Liver (tissue), 9 donors: ENCODE data around the gene PGM3. TPM values are rescaled to one million over a fixed set of nuclear protein-coding genes. Genes with fewer than 3 reads are reported as not detected.

Experiments used
- DNase-seq: peaks from one replicate; pipeline ENCODE4 v3.0.0-alpha.2; 2017; ENCODE audit warnings: low spot score
- H3K27ac ChIP-seq, 2 donors: one replicate each; pipeline ENCODE4 v1.7.0; 2013; ENCODE audit warnings: inconsistent platforms in 2 of 2, low read length in 2 of 2, control low read depth in 1 of 2, low read depth in 1 of 2, mild to moderate bottlenecking in 1 of 2
- H3K27me3 ChIP-seq, 4 donors: one replicate each; pipeline versions ENCODE4 v1.6.1 to v1.7.0; 2013; ENCODE audit warnings: low read length in 3 of 4, inconsistent platforms in 1 of 4, mild to moderate bottlenecking in 1 of 4, moderate library complexity in 1 of 4; ENCODE audit not compliant: control insufficient read depth in 4 of 4, insufficient read depth in 4 of 4
- H3K36me3 ChIP-seq, 4 donors: one replicate each; pipeline versions ENCODE4 v1.6.1 to v1.7.0; 2013; ENCODE audit warnings: low read length in 3 of 4, mild to moderate bottlenecking in 3 of 4, low read depth in 1 of 4, moderate library complexity in 1 of 4; ENCODE audit not compliant: control insufficient read depth in 4 of 4, insufficient read depth in 3 of 4
- H3K4me1 ChIP-seq, 4 donors: one replicate each; pipeline versions ENCODE4 v1.6.1 to v1.7.0; 2013; ENCODE audit warnings: low read length in 3 of 4, mild to moderate bottlenecking in 3 of 4, moderate library complexity in 1 of 4; ENCODE audit not compliant: control insufficient read depth in 4 of 4, insufficient read depth in 4 of 4
- H3K4me3 ChIP-seq, 3 donors: one replicate each; pipeline versions ENCODE4 v1.6.1 to v1.7.0; 2013; ENCODE audit warnings: low read length in 3 of 3, control low read depth in 1 of 3, low read depth in 1 of 3, mild to moderate bottlenecking in 1 of 3
- H3K9ac ChIP-seq, 2 donors: one replicate each; pipeline ENCODE4 v1.7.0; 2013; ENCODE audit warnings: low read length in 2 of 2, mild to moderate bottlenecking in 2 of 2, moderate library complexity in 2 of 2, control low read depth in 1 of 2, low read depth in 1 of 2
- H3K9me3 ChIP-seq, 4 donors: one replicate each; pipeline versions ENCODE4 v1.6.1 to v1.7.0; 2013; ENCODE audit warnings: low read length in 3 of 4; ENCODE audit not compliant: control insufficient read depth in 4 of 4
- ATF3 ChIP-seq: IDR thresholded peaks from 2 replicates; pipeline ENCODE4 v1.6.1; 2016; ENCODE audit warnings: antibody characterized with exemption
- CTCF ChIP-seq: fragments of 150-350 bp; IDR thresholded peaks from 2 replicates; pipeline ENCODE4 v1.5.1; 2017; ENCODE audit warnings: improper control_type of control experiment, low read depth, low read length; ENCODE audit not compliant: missing input control
- EGR1 ChIP-seq, 2 donors: IDR thresholded peaks; 2 replicates each; pipeline ENCODE4 v1.6.1; 2016 to 2018; ENCODE audit warnings: antibody characterized with exemption in 2 of 2, low read depth in 2 of 2
- FOXA1 ChIP-seq: IDR thresholded peaks from 2 replicates; pipeline ENCODE4 v1.6.1; 2016; ENCODE audit warnings: antibody characterized with exemption
- FOXA2 ChIP-seq: IDR thresholded peaks from 2 replicates; pipeline ENCODE4 v1.6.1; 2016; ENCODE audit warnings: antibody characterized with exemption
- GABPA ChIP-seq, 2 donors: IDR thresholded peaks in 1 of 2; conservative IDR thresholded peaks in 1 of 2; 2 replicates each; pipeline ENCODE4 v1.6.1; 2016; ENCODE audit warnings: antibody characterized with exemption in 2 of 2, mild to moderate bottlenecking in 1 of 2, moderate library complexity in 1 of 2
- HNF4A ChIP-seq, 2 donors: conservative IDR thresholded peaks; 2 replicates each; pipeline ENCODE4 v1.6.1; 2016; ENCODE audit warnings: antibody characterized with exemption in 2 of 2, mild to moderate bottlenecking in 2 of 2
- HNF4G ChIP-seq: IDR thresholded peaks from 2 replicates; pipeline ENCODE4 v1.6.1; 2016; ENCODE audit warnings: antibody characterized with exemption
- JUND ChIP-seq, 2 donors: IDR thresholded peaks; 2 replicates each; pipeline ENCODE4 v1.6.1; 2016; ENCODE audit warnings: antibody characterized with exemption in 2 of 2
- MAX ChIP-seq: IDR thresholded peaks from 2 replicates; pipeline ENCODE4 v1.6.1; 2016; ENCODE audit warnings: antibody characterized with exemption
- NR2F2 ChIP-seq: IDR thresholded peaks from 2 replicates; pipeline ENCODE4 v1.6.1; 2016; ENCODE audit warnings: antibody characterized with exemption
- RAD21 ChIP-seq, 2 donors: IDR thresholded peaks; 2 replicates each; pipeline ENCODE4 v1.6.1; 2016; ENCODE audit warnings: antibody characterized with exemption in 2 of 2, mild to moderate bottlenecking in 2 of 2
- REST ChIP-seq: IDR thresholded peaks from 2 replicates; pipeline ENCODE4 v1.6.1; 2016; ENCODE audit warnings: antibody characterized with exemption, mild to moderate bottlenecking
- RXRA ChIP-seq, 2 donors: IDR thresholded peaks; 2 replicates each; pipeline ENCODE4 v1.6.1; 2017 to 2018; ENCODE audit warnings: antibody characterized with exemption in 2 of 2, mild to moderate bottlenecking in 1 of 2
- SP1 ChIP-seq: IDR thresholded peaks from 2 replicates; pipeline ENCODE4 v1.6.1; 2018; ENCODE audit warnings: antibody characterized with exemption, mild to moderate bottlenecking
- TAF1 ChIP-seq: conservative IDR thresholded peaks from 2 replicates; pipeline ENCODE4 v1.6.1; 2016; ENCODE audit warnings: antibody characterized with exemption, mild to moderate bottlenecking
- YY1 ChIP-seq: IDR thresholded peaks from 2 replicates; pipeline ENCODE4 v1.6.1; 2016; ENCODE audit warnings: antibody characterized with exemption, mild to moderate bottlenecking
- ZBTB33 ChIP-seq: IDR thresholded peaks from 2 replicates; pipeline ENCODE4 v1.6.1; 2016; ENCODE audit warnings: antibody characterized with exemption
- WGBS: extraction: QIAGEN DNeasy Blood & Tissue Kit; methylation state at CpG from one replicate; pipeline ENCODE4 v1.1.7; 2013; 5-methylcytosine and 5-hydroxymethylcytosine counted together
- polyA plus RNA-seq, 2 donors: library from polyadenylated mRNA; stranded (reverse) in 1 of 2; unstranded in 1 of 2; fragments of 200-250 nt in 1 of 2; fragments of >200 nt in 1 of 2; fragmentation: Nextera tagmentation in 1 of 2; extraction: Ambion mirVana in 1 of 2; gene quantifications; one replicate each; pipeline versions ENCODE4 v1.2.1 to v1.2.3, GENCODE V29; 2013 to 2015
- total RNA-seq, 2 donors: library from RNA; depleted of rRNA; stranded (reverse); fragments of >200 nt; gene quantifications; one replicate each; pipeline ENCODE4 v1.2.3, GENCODE V29; 2014
- donor health status: healthy.
- donor health status: healthy.
- donor health status: healthy.
- donor health status: healthy.
- donor health status: healthy.

PGM3 gene
- total and polyA plus RNA-seq, 4 donors, result 14.7 to 61.1 (median 26.0) TPM

- Histone ChIP-seq H3K27me3 (no peaks in the 10 kb centered on the region), H3K36me3 (peaks cover 3 to 16% (median 10%) of the 10 kb centered on the region in 4 donors), H3K4me1 (peaks cover 0 to 2% (median 0%) of the 10 kb centered on the region in 4 donors), H3K4me3 (no peak overlapping the region), H3K27ac (no peak overlapping the region), H3K9ac (no peak overlapping the region), H3K9me3 (no peaks in the 10 kb centered on the region)
- no peak for DNase-seq
- 67% methylated on average over 2 of the region's 2 CpGs for WGBS
- TF ChIP-seq FOXA2 (no peak), TAF1 (no peak), SP1 (no peak), RXRA (IDR thresholded peaks at IDR 0.05) (no peak), HNF4A (conservative IDR thresholded peaks at IDR 0.05) (no peak), HNF4G (no peak), JUND (IDR thresholded peaks at IDR 0.05) (no peak), GABPA (IDR thresholded peaks at IDR 0.05 in 1 of 2, conservative IDR thresholded peaks at IDR 0.05 in 1 of 2) (no peak), RAD21 (IDR thresholded peaks at IDR 0.05) (no peak)
Observed at GRCh38 chr6:83199863-83200225, 6.8 kb upstream of the PGM3 start.

GRCh38 chr6:83199173-83199862, 6.3 kb upstream of the PGM3 start:
- H3K4me1 ChIP-seq, result peaks cover under 1 to 3% (median 2%) of the 10 kb centered on the region in 4 donors
- no peak overlapping the region for H3K4me3 ChIP-seq
- no peak overlapping the region for H3K9ac ChIP-seq
- no peaks in the 10 kb centered on the region for H3K27me3 ChIP-seq
- no peaks in the 10 kb centered on the region for H3K9me3 ChIP-seq
- no peak for DNase-seq
- TF ChIP-seq MAX (no peak), GABPA (IDR thresholded peaks at IDR 0.05 in 1 of 2, conservative IDR thresholded peaks at IDR 0.05 in 1 of 2) (no peak), TAF1 (no peak), JUND (IDR thresholded peaks at IDR 0.05) (no peak), HNF4G (no peak), NR2F2 (no peak), REST (no peak), ATF3 (no peak), HNF4A (conservative IDR thresholded peaks at IDR 0.05) (no peak), EGR1 (IDR thresholded peaks at IDR 0.05; ENCODE audit: low read depth in 2 of 2) (no peak), ZBTB33 (no peak), SP1 (no peak), FOXA2 (no peak), RAD21 (IDR thresholded peaks at IDR 0.05) (no peak), FOXA1 (no peak), CTCF (no peak), YY1 (no peak), RXRA (IDR thresholded peaks at IDR 0.05) (no peak)
- H3K36me3 ChIP-seq, result peaks cover 3 to 16% (median 10%) of the 10 kb centered on the region in 4 donors
- WGBS, result 92% methylated on average over 5 of the region's 5 CpGs
- H3K27ac ChIP-seq, result no peak overlapping the region
